Measurements from ENCODE around the gene ZNF385C.

The ZNF385C gene

GRCh38 chr17:42136654-42137051, 38.4 kb upstream of the ZNF385C start:
- no peak for DNase-seq (ENCODE audit: low read depth)
- TF ChIP-seq, protein P1, sequence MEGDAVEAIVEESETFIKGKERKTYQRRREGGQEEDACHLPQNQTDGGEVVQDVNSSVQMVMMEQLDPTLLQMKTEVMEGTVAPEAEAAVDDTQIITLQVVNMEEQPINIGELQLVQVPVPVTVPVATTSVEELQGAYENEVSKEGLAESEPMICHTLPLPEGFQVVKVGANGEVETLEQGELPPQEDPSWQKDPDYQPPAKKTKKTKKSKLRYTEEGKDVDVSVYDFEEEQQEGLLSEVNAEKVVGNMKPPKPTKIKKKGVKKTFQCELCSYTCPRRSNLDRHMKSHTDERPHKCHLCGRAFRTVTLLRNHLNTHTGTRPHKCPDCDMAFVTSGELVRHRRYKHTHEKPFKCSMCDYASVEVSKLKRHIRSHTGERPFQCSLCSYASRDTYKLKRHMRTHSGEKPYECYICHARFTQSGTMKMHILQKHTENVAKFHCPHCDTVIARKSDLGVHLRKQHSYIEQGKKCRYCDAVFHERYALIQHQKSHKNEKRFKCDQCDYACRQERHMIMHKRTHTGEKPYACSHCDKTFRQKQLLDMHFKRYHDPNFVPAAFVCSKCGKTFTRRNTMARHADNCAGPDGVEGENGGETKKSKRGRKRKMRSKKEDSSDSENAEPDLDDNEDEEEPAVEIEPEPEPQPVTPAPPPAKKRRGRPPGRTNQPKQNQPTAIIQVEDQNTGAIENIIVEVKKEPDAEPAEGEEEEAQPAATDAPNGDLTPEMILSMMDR (IDR thresholded peaks at IDR 0.05; ENCODE audit: insufficient read depth, low read depth, low read length, missing control alignments) = no peak
- no peak overlapping the region for H3K4me3 ChIP-seq (ENCODE audit: low read length)

GRCh38 chr17:42135664-42136653, 37.7 kb upstream of the ZNF385C start:
- DNase-seq (ENCODE audit: low read depth) = peak; percentile 84
- TF ChIP-seq, protein P1 (IDR thresholded peaks at IDR 0.05; ENCODE audit: insufficient read depth, low read depth, low read length, missing control alignments) = no peak
- H3K4me3 ChIP-seq (ENCODE audit: low read length) = no peak overlapping the region

DNA sequence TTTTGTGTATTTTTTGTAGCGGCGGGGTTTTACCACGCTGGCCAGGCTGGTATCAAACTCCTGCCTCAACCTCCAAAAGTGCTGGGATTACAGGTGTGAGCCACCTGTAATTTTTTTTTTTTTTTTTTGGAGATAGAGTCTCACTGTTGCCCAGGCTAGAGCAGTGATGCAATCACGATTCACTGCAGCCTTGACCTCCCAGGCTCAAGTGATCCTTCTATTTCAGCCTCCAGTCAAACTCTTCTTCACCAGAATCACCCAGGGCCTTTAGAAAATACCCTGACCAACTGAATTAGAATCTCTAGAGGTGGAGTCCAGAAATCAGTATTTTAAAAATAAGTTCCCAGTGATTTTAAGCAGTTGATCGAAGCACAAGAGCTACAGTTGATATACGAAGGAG, 36.9 kb upstream of the ZNF385C start:
- TF ChIP-seq, protein P1 (IDR thresholded peaks at IDR 0.05; ENCODE audit: insufficient read depth, low read depth, low read length, missing control alignments) = no peak
- DNase-seq (ENCODE audit: low read depth) = no peak
- no peak overlapping the region for H3K4me3 ChIP-seq (ENCODE audit: low read length)

DNA sequence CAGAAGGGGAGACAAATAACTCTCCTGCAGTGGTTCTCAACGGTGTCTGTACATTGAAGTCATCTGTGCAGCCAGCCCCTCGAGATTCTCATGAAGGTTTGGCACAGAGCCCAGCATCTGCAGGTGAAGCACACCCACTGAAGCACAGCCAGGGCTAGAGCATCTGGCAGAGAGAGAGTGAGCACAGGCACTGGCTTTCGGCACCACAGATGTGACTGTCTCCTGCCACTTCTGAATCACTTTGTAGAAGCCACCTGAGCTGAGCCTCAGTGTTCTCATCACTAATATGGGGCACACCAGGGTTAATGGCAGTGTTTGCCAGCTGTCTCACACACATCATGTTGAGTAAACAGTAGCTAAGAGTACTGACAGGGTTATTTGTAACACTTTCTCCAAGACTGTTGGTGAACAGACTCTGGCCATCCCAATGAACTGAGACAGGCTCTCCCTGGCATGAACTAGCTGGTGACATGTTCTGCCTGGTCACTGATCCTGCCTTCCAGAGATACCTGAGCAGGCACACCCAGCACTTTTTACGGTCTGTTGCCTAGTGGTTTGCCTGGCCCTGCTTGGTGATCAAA, 35.3 kb upstream of the ZNF385C start:
- DNase-seq (ENCODE audit: low read depth) = no peak
- no peak overlapping the region for H3K4me3 ChIP-seq (ENCODE audit: low read length)
- TF ChIP-seq, protein P1 (IDR thresholded peaks at IDR 0.05; ENCODE audit: insufficient read depth, low read depth, low read length, missing control alignments) = no peak

GRCh38 chr17:42132941-42133340, 34.7 kb upstream of the ZNF385C start:
- H3K4me3 ChIP-seq (ENCODE audit: low read length) = no peak overlapping the region
- TF ChIP-seq, protein P1 (IDR thresholded peaks at IDR 0.05; ENCODE audit: insufficient read depth, low read depth, low read length, missing control alignments) = no peak
- peak; percentile 61 for DNase-seq (ENCODE audit: low read depth)

- DNase-seq (ENCODE audit: low read depth) = no peak
- H3K4me3 ChIP-seq (ENCODE audit: low read length) = no peak overlapping the region
- TF ChIP-seq, protein P1 (IDR thresholded peaks at IDR 0.05; ENCODE audit: insufficient read depth, low read depth, low read length, missing control alignments) = no peak
These were observed 33.7 kb upstream of the ZNF385C start for GRCh38 chr17:42131981-42132432.

Data from epithelial cell of esophagus (primary cell).